GM12878 (cell line): ENCODE measurements around the gene PRR5. TPM values are rescaled to one million over a fixed set of nuclear protein-coding genes. Genes with fewer than 3 reads are reported as not detected.
A peak's percentile ranks its signal among the peaks of the same experiment; 100 is the strongest.

Source experiments
- ATAC-seq: fragments of 200-7000 bp; cut with Tn5 transposase; 3 replicates; pipeline ENCODE4 v1.9.1; 2020; ENCODE audit warnings: mild to moderate bottlenecking, moderate library complexity
- BruUV-seq: library from RNA; stranded (reverse); fragments of 400-500 nt; replicated peaks from 2 replicates; lab custom pipeline; 2021; lab: Mats Ljungman, UMichigan
- CTCF ChIA-PET: fragments of 300-600 bp; sonication (Branson Sonifier 250); formaldehyde crosslinking; extraction: SDS; loops from one replicate; lab custom pipeline; 2021; ENCODE audit warnings: inconsistent platforms; lab: Yijun Ruan, JAX
- POLR2A ChIA-PET: fragments of 350-600 bp; formaldehyde crosslinking; extraction: SDS; loops from one replicate; lab custom pipeline; 2021; ENCODE audit warnings: inconsistent platforms; lab: Charles Lee
- RAD21 ChIA-PET: fragments of 300-600 bp; sonication (Branson Sonifier 250); formaldehyde crosslinking; loops from one replicate; lab custom pipeline; 2023; ENCODE audit warnings: antibody characterized with exemption; ENCODE audit not compliant: unreplicated experiment; lab: Charles Lee
- SMC1A ChIA-PET: fragments of 300-600 bp; sonication (Branson Sonifier 250); formaldehyde crosslinking; loops from one replicate; lab custom pipeline; 2023; ENCODE audit not compliant: unreplicated experiment, uncharacterized antibody; lab: Charles Lee
- DNase-seq: peaks from one replicate; pipeline ENCODE4 v3.0.0-alpha.2; 2011; ENCODE audit warnings: low read depth, low spot score
- FAIRE-seq: peaks from 3 replicates; lab custom pipeline; 2011; peaks lifted over from hg19 to GRCh38; lab: Jason Lieb, UNC
- H2AFZ ChIP-seq: 2 replicates; pipeline ENCODE4 v1.6.0; 2011; ENCODE audit warnings: low read depth, low read length, control low read depth; ENCODE audit not compliant: control insufficient read depth
- H3K27ac ChIP-seq: 2 replicates; pipeline ENCODE4 v1.5.1; 2011; ENCODE audit warnings: control low read depth; ENCODE audit not compliant: control insufficient read depth, insufficient read depth
- H3K27me3 ChIP-seq, 2 experiments: replicated peaks in 1 of 2; 2 replicates each; pipeline versions ENCODE4 v1.6.0 to v1.6.1; 2011; ENCODE audit warnings: low read length in 1 of 2; ENCODE audit not compliant: control insufficient read depth in 2 of 2, insufficient read depth in 2 of 2
- H3K36me3 ChIP-seq, 2 experiments: 2 replicates each; pipeline ENCODE4 v1.5.1; 2011; ENCODE audit warnings: low read length in 1 of 2; ENCODE audit not compliant: control insufficient read depth in 2 of 2, insufficient read depth in 2 of 2
- H3K4me1 ChIP-seq: 2 replicates; pipeline ENCODE4 v1.6.1; 2011; ENCODE audit warnings: mild to moderate bottlenecking, low read length, moderate library complexity, mixed read lengths; ENCODE audit not compliant: control insufficient read depth, insufficient read depth
- H3K4me2 ChIP-seq: 2 replicates; pipeline ENCODE4 v1.6.0; 2011; ENCODE audit warnings: control low read depth; ENCODE audit not compliant: control insufficient read depth, insufficient read depth
- H3K4me3 ChIP-seq: fragments of 200-600 bp; sonication (generic); 2 replicates; pipeline ENCODE4 v1.5.1; 2016
- H3K79me2 ChIP-seq: 2 replicates; pipeline ENCODE4 v1.6.0; 2011; ENCODE audit warnings: low read length; ENCODE audit not compliant: control insufficient read depth, insufficient read depth
- H3K9ac ChIP-seq: 2 replicates; pipeline ENCODE4 v1.8.0; 2011; ENCODE audit warnings: low read length, control low read depth, mixed read lengths; ENCODE audit not compliant: control insufficient read depth, insufficient read depth
- H3K9me3 ChIP-seq: replicated peaks from 3 replicates; pipeline ENCODE4 v1.5.1; 2011; ENCODE audit warnings: mild to moderate bottlenecking, low read length; ENCODE audit not compliant: control insufficient read depth, insufficient read depth
- H4K20me1 ChIP-seq: 2 replicates; pipeline ENCODE4 v1.6.0; 2011; ENCODE audit not compliant: control insufficient read depth, insufficient read depth
- DPF2 ChIP-seq: fragments of 450-650 bp; IDR thresholded peaks from 2 replicates; pipeline ENCODE4 v1.6.1; 2017; ENCODE audit warnings: mild to moderate bottlenecking
- IRF3 ChIP-seq: fragments of 450-650 bp; IDR thresholded peaks from 2 replicates; pipeline ENCODE4 v1.6.1; 2014; ENCODE audit warnings: mild to moderate bottlenecking
- JUND ChIP-seq: IDR thresholded peaks from 2 replicates; pipeline ENCODE4 v1.6.1; 2012; ENCODE audit warnings: low read depth, mild to moderate bottlenecking, low read length, improper control_type of control experiment, moderate library complexity
- RBBP5 ChIP-seq: fragments of 200-600 bp; sonication (generic); conservative IDR thresholded peaks from 2 replicates; pipeline ENCODE4 v1.6.1; 2016
- REST ChIP-seq: IDR thresholded peaks from 2 replicates; pipeline ENCODE4 v1.6.1; 2012; ENCODE audit warnings: mild to moderate bottlenecking, low read depth, low read length
- SMAD1 ChIP-seq: fragments of 450-650 bp; IDR thresholded peaks from 2 replicates; pipeline ENCODE4 v1.6.1; 2018; ENCODE audit warnings: mild to moderate bottlenecking, low read depth; ENCODE audit not compliant: partially characterized antibody
- SREBF2 ChIP-seq: IDR thresholded peaks from 2 replicates; pipeline ENCODE4 v1.6.1; 2012; ENCODE audit warnings: mild to moderate bottlenecking, low read length
- WGBS: methylation state at CpG from one replicate; pipeline ENCODE4 v1.1.6; 2016; ENCODE audit warnings: low lambda C conversion rate; ENCODE audit not compliant: insufficient replicate concordance, insufficient coverage; ENCODE audit errors: missing lambda C conversion rate; 5-methylcytosine and 5-hydroxymethylcytosine counted together
- in situ Hi-C: fragments of 300-500 bp; cut with MboI; formaldehyde crosslinking; loops from 9 replicates; pipeline ENCODE4 v1.14.3; 2018; ENCODE audit warnings: mixed read lengths
- intact Hi-C: fragments of 100-400 bp; cut with micrococcal nuclease; formaldehyde crosslinking; loops from one replicate; pipeline ENCODE4 v1.14.2; 2022; ENCODE audit not compliant: unreplicated experiment
- polyA plus RNA-seq, 11 experiments: library from polyadenylated mRNA; depleted of rRNA in 4 of 11; unstranded in 6 of 11; stranded (reverse) in 5 of 11; fragments of >200 nt; fragmentation: Nextera tagmentation in 4 of 11; fragmentation: Illumina TruSeq in 1 of 11; extraction: Ambion mirVana in 4 of 11; extraction: Trizol in 1 of 11; gene quantifications; 1 replicate in 1 of 11; 2 replicates in 10 of 11; pipeline versions ENCODE4 v1.2.1 to v1.2.3, GENCODE V29; 2011 to 2016; ENCODE audit warnings: inconsistent platforms in 2 of 11, missing spikeins in 2 of 11, low read depth in 1 of 11
- total RNA-seq, 4 experiments: library from RNA; depleted of rRNA in 3 of 4; stranded (reverse); fragments of >200 nt in 3 of 4; fragmentation: Illumina TruSeq in 1 of 4; extraction: Trizol in 1 of 4; gene quantifications; 2 replicates each; pipeline versions ENCODE4 v1.2.1 to v1.2.3, GENCODE V29; 2013 to 2021
- TF ChIP-seq, protein P1 (sequence below), 3 experiments: IDR thresholded peaks in 2 of 3; conservative IDR thresholded peaks in 1 of 3; 2 replicates each; pipeline ENCODE4 v1.5.1; 2011; ENCODE audit warnings: low read depth in 3 of 3, low read length in 3 of 3, mild to moderate bottlenecking in 3 of 3, control low read depth in 2 of 3, moderate library complexity in 2 of 3, inconsistent platforms in 1 of 3, mixed read lengths in 1 of 3; ENCODE audit not compliant: control insufficient read depth in 2 of 3, insufficient read depth in 1 of 3; ENCODE audit errors: extremely low read depth in 1 of 3

Gene PRR5
- total and polyA plus RNA-seq, 10 of the 15 experiments (the other 5 are each of a cell fraction or from before 2014, with no cell fraction given): 0.03 to 9.4 (median 1.5) TPM

GRCh38 chr22:44669561-44669976 is 32.4 kb upstream of the PRR5 start:
- Histone ChIP-seq H3K27me3 (peaks cover 1 to 10% of the 10 kb centered on the region in 2 experiments), H4K20me1 (no peaks in the 10 kb centered on the region), H3K79me2 (no peaks in the 10 kb centered on the region), H3K36me3 (no peaks in the 10 kb centered on the region), H3K4me2 (no peak overlapping the region), H3K9ac (no peak overlapping the region), H3K4me1 (no peaks in the 10 kb centered on the region), H2AFZ (no peak overlapping the region), H3K9me3 (no peaks in the 10 kb centered on the region), H3K27ac (no peak overlapping the region), H3K4me3 (no peak overlapping the region)
- ATAC-seq: no peak; the same call in 2 of the 3 replicates
- BruUV-seq: no TSS peak
- CTCF ChIA-PET: interaction anchor here (1.3 kb wide), 1 partner anchor 15 kb away, joined by 3 read pairs; no protein-coding TSS in a partner anchor
- no peak for DNase-seq
- in situ Hi-C loops: no loop called here
- SMC1A ChIA-PET: no interaction called here
- no peak for FAIRE-seq
- RAD21 ChIA-PET: no interaction called here
- POLR2A ChIA-PET: no interaction called here
- intact Hi-C loops: no loop called here
- TF ChIP-seq, protein P1, sequence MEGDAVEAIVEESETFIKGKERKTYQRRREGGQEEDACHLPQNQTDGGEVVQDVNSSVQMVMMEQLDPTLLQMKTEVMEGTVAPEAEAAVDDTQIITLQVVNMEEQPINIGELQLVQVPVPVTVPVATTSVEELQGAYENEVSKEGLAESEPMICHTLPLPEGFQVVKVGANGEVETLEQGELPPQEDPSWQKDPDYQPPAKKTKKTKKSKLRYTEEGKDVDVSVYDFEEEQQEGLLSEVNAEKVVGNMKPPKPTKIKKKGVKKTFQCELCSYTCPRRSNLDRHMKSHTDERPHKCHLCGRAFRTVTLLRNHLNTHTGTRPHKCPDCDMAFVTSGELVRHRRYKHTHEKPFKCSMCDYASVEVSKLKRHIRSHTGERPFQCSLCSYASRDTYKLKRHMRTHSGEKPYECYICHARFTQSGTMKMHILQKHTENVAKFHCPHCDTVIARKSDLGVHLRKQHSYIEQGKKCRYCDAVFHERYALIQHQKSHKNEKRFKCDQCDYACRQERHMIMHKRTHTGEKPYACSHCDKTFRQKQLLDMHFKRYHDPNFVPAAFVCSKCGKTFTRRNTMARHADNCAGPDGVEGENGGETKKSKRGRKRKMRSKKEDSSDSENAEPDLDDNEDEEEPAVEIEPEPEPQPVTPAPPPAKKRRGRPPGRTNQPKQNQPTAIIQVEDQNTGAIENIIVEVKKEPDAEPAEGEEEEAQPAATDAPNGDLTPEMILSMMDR (IDR thresholded peaks at IDR 0.05 in 2 of 3, conservative IDR thresholded peaks at IDR 0.05 in 1 of 3; ENCODE audit: control insufficient read depth in 2 of 3, extremely low read depth in 1 of 3, insufficient read depth in 1 of 3, low read depth in 3 of 3, low read length in 3 of 3): 0 out of 6 replicates have a peak, but pooled peaks have one; percentile 11 to 15 (median 15)
- TF ChIP-seq SMAD1: no peak
- 18% methylated on average over 9 of the region's 9 CpGs for WGBS

- ChIA-PET RAD21 (no interaction called here), CTCF (interaction anchor here (0.8 to 1.3 kb wide), 2 partner anchors 14 to 15 kb away, joined by 3 read pairs; no protein-coding TSS in a partner anchor), POLR2A (no interaction called here), SMC1A (no interaction called here)
- WGBS: 47% methylated on average over 20 of the region's 20 CpGs
- no peak overlapping the region for H3K4me2 ChIP-seq
- DNase-seq (no peak), FAIRE-seq (no peak), ATAC-seq (no peak)
- no peaks in the 10 kb centered on the region for H3K4me1 ChIP-seq
- BruUV-seq: no TSS peak
- in situ Hi-C loops (no loop called here), intact Hi-C loops (no loop called here)
- H3K36me3 ChIP-seq: no peaks in the 10 kb centered on the region
- no peaks in the 10 kb centered on the region for H3K9me3 ChIP-seq
- no peak overlapping the region for H3K27ac ChIP-seq
- no peak overlapping the region for H3K9ac ChIP-seq
- no peaks in the 10 kb centered on the region for H3K79me2 ChIP-seq
- no peak overlapping the region for H2AFZ ChIP-seq
- no peaks in the 10 kb centered on the region for H4K20me1 ChIP-seq
- peaks cover 1 to 10% of the 10 kb centered on the region in 2 experiments for H3K27me3 ChIP-seq
- H3K4me3 ChIP-seq: no peak overlapping the region
- TF ChIP-seq SREBF2 (no peak), RBBP5 (no peak), JUND (no peak), DPF2 (no peak), REST (no peak), IRF3 (no peak)
These were observed 31.6 kb upstream of the PRR5 start for GRCh38 chr22:44670220-44670988.
